Measurements from ENCODE around the gene ITGA5. TPM values are rescaled to one million over a fixed set of nuclear protein-coding genes. Genes with fewer than 3 reads are reported as not detected.

ITGA5 gene
- total and polyA plus RNA-seq, 2 of the 13 experiments (the other 11 are each of a cell fraction or from before 2014, with no cell fraction given), result 0.20 to 0.40 TPM

- in situ Hi-C loops (cut with HindIII; ENCODE audit: extremely low pct_ligation_motif_present, low pct_unique_long_range_greater_than_20kb), result no loop called here
- ATAC-seq (no peak), FAIRE-seq (no peak), DNase-seq (ENCODE audit: low spot score) (no peak)
- Histone ChIP-seq H2AFZ (ENCODE audit: low read length) (no peak overlapping the region), H3K79me2 (ENCODE audit: insufficient read depth, low read length) (no peaks in the 10 kb centered on the region), H3K36me3 (replicated peaks in 1 of 2; ENCODE audit: control insufficient read depth in 1 of 2, insufficient read depth in 2 of 2, low read length in 2 of 2) (no peaks in the 10 kb centered on the region), H3K4me2 (ENCODE audit: low read depth, low read length) (no peak overlapping the region), H4K20me1 (ENCODE audit: insufficient read depth, low read length) (no peaks in the 10 kb centered on the region), H3K4me1 (ENCODE audit: insufficient read depth, low read length) (peaks cover 13% of the 10 kb centered on the region), H3K9ac (ENCODE audit: insufficient read depth, low read depth, low read length) (no peak overlapping the region), H3K27ac (ENCODE audit: extremely low read length, insufficient read depth, low read length) (no peak overlapping the region), H3K27me3 (ENCODE audit: control insufficient read depth in 1 of 2, insufficient read depth in 2 of 2, low read length in 2 of 2) (peaks cover 0 to 26% of the 10 kb centered on the region in 2 experiments; a peak in 3 of 5 replicates), H3K4me3 (replicated peaks in 1 of 3; ENCODE audit: insufficient read depth in 1 of 3, low read depth in 2 of 3, low read length in 3 of 3) (no peak overlapping the region), H3K9me3 (ENCODE audit: low read length) (no peaks in the 10 kb centered on the region)
- CTCF ChIA-PET (ENCODE audit: low intra/inter-chr PET ratio, low total read pairs), result no interaction called here
- TF ChIP-seq ZNF687 (CRISPR knock-in tag; IDR thresholded peaks at IDR 0.05) (no peak), ZBTB39 (CRISPR knock-in tag; IDR thresholded peaks at IDR 0.05) (no peak), FIP1L1 (IDR thresholded peaks at IDR 0.05; ENCODE audit: borderline replicate concordance, insufficient read depth, low read depth, low read length) (no peak), PHB2 (IDR thresholded peaks at IDR 0.05; ENCODE audit: partially characterized antibody) (no peak), ZNF24 (IDR thresholded peaks at IDR 0.05) (no peak), PITX1 (CRISPR knock-in tag; IDR thresholded peaks at IDR 0.05) (no peak), CBX1 (IDR thresholded peaks at IDR 0.05; ENCODE audit: low read depth) (no peak), PHF21A (CRISPR knock-in tag; IDR thresholded peaks at IDR 0.05) (no peak), HIVEP1 (CRISPR knock-in tag; IDR thresholded peaks at IDR 0.05) (no peak), ZNF549 (CRISPR knock-in tag; IDR thresholded peaks at IDR 0.05) (no peak), KDM5A (IDR thresholded peaks at IDR 0.05; ENCODE audit: borderline replicate concordance, low read length) (no peak), NFYC (CRISPR knock-in tag; IDR thresholded peaks at IDR 0.05) (no peak), HOXA3 (CRISPR knock-in tag; IDR thresholded peaks at IDR 0.05) (no peak)
- TF ChIP-seq, protein P1, sequence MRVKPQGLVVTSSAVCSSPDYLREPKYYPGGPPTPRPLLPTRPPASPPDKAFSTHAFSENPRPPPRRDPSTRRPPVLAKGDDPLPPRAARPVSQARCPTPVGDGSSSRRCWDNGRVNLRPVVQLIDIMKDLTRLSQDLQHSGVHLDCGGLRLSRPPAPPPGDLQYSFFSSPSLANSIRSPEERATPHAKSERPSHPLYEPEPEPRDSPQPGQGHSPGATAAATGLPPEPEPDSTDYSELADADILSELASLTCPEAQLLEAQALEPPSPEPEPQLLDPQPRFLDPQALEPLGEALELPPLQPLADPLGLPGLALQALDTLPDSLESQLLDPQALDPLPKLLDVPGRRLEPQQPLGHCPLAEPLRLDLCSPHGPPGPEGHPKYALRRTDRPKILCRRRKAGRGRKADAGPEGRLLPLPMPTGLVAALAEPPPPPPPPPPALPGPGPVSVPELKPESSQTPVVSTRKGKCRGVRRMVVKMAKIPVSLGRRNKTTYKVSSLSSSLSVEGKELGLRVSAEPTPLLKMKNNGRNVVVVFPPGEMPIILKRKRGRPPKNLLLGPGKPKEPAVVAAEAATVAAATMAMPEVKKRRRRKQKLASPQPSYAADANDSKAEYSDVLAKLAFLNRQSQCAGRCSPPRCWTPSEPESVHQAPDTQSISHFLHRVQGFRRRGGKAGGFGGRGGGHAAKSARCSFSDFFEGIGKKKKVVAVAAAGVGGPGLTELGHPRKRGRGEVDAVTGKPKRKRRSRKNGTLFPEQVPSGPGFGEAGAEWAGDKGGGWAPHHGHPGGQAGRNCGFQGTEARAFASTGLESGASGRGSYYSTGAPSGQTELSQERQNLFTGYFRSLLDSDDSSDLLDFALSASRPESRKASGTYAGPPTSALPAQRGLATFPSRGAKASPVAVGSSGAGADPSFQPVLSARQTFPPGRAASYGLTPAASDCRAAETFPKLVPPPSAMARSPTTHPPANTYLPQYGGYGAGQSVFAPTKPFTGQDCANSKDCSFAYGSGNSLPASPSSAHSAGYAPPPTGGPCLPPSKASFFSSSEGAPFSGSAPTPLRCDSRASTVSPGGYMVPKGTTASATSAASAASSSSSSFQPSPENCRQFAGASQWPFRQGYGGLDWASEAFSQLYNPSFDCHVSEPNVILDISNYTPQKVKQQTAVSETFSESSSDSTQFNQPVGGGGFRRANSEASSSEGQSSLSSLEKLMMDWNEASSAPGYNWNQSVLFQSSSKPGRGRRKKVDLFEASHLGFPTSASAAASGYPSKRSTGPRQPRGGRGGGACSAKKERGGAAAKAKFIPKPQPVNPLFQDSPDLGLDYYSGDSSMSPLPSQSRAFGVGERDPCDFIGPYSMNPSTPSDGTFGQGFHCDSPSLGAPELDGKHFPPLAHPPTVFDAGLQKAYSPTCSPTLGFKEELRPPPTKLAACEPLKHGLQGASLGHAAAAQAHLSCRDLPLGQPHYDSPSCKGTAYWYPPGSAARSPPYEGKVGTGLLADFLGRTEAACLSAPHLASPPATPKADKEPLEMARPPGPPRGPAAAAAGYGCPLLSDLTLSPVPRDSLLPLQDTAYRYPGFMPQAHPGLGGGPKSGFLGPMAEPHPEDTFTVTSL (CRISPR knock-in tag; IDR thresholded peaks at IDR 0.05; ENCODE audit: borderline replicate concordance), result no peak
- POLR2A ChIA-PET, result no interaction called here
- WGBS (ENCODE audit: low lambda C conversion rate), result 39% methylated on average over 3 of the region's 3 CpGs
- no TSS peak for BruUV-seq (replicated peaks)
- intact Hi-C loops (cut with micrococcal nuclease; ENCODE audit: unreplicated experiment), result no loop called here
These were observed 7.6 kb upstream of the ITGA5 start for GRCh38 chr12:54426690-54427089.
